T-helper 17 cell (primary cell): ENCODE results near the gene SYNDIG1. TPM values are rescaled to one million over a fixed set of nuclear protein-coding genes. Genes with fewer than 3 reads are reported as not detected.
"Not testable (repeated sequence)": the region's sequence is repeated elsewhere in the genome, so short reads cannot be mapped to it uniquely, and the experiment has no call there.

Experiments used
- ATAC-seq: fragments of 150-1000 bp; cut with Tn5 transposase; 2 replicates; pipeline ENCODE4 v1.10.0; 2021; ENCODE audit warnings: mild to moderate bottlenecking, moderate library complexity
- DNase-seq, 3 donors: peaks; one replicate each; pipeline versions ENCODE4 v3.0.0 to v3.0.0-alpha.2; 2020 to 2021
- H3K9me3 ChIP-seq: one replicate; pipeline ENCODE4 v1.7.0; 2013; ENCODE audit warnings: low read length, mild to moderate bottlenecking; ENCODE audit not compliant: control insufficient read depth, poor library complexity, severe bottlenecking
- H3K27ac Mint-ChIP-seq: one replicate; pipeline ENCODE4 v1.8.0; 2022; ENCODE audit warnings: mild to moderate bottlenecking, moderate library complexity, mixed read lengths
- H3K27me3 Mint-ChIP-seq: one replicate; pipeline ENCODE4 v1.8.0; 2022; ENCODE audit warnings: mixed read lengths
- H3K36me3 Mint-ChIP-seq: one replicate; pipeline ENCODE4 v1.8.0; 2022; ENCODE audit warnings: low read depth, mixed read lengths
- H3K4me1 Mint-ChIP-seq: one replicate; pipeline ENCODE4 v1.8.0; 2022; ENCODE audit warnings: mild to moderate bottlenecking, mixed read lengths
- H3K4me3 Mint-ChIP-seq: one replicate; pipeline ENCODE4 v1.8.0; 2022; ENCODE audit warnings: mild to moderate bottlenecking, moderate library complexity, mixed read lengths
- total RNA-seq, 4 donors: library from RNA in 2 of 4; stranded (reverse) in 2 of 4; gene quantifications; one replicate each; pipeline ENCODE4 v1.2.3 and lab custom pipeline; 2022 to 2026

Gene SYNDIG1
- total RNA-seq, 2 donors from 2014 or later, result not detected

DNA sequence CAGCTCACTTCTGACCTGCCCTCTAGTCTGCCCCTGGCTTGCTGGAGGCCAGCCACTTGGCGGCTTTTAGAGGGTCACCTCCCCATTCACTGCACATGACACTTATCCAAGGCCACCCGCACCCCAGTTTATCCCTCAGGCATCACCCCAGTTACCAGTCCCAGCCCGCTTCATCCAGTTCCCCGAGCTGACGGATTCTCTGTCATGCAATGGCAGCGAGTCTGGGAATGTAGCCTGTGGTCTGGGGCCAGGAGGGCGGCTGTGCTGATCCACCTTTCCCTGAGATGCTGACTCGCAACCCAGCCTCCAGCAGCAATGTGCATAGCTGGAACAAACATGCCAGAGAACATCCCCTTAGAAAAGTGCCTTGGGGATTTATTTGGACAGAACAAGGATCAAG, 25.8 kb downstream of the SYNDIG1 start:
- H3K27ac Mint-ChIP-seq, result no peak overlapping the region
- H3K36me3 Mint-ChIP-seq, result no peaks in the 10 kb centered on the region
- no peak for ATAC-seq
- H3K9me3 ChIP-seq, result no peaks in the 10 kb centered on the region
- peaks cover 7% of the 10 kb centered on the region for H3K27me3 Mint-ChIP-seq
- DNase-seq, result no peak
- H3K4me1 Mint-ChIP-seq, result peaks cover 2% of the 10 kb centered on the region
- H3K4me3 Mint-ChIP-seq, result no peak overlapping the region

DNA sequence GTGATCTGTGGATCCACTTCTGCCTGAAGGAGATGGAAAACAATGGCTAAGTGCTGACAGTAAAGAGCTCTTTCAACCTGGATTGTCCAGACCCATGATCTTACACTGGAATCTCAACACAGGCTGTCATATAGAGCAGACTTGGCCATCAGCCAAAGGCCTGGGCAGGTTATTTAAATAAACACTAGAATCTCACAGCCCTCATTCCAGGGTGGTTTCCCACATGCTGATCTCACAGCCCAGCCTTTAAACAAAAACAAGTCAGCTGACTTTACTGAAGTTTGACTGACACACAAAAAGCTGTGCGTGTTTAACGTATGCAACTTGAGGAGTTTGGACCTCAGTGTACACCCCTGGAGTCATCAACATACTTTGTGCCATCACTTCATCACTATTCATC, 28.4 kb downstream of the SYNDIG1 start:
- no peaks in the 10 kb centered on the region for H3K9me3 ChIP-seq
- Mint-ChIP-seq H3K27ac (no peak overlapping the region), H3K4me3 (no peak overlapping the region), H3K36me3 (no peaks in the 10 kb centered on the region), H3K4me1 (peaks cover 2% of the 10 kb centered on the region), H3K27me3 (peaks cover 12% of the 10 kb centered on the region)
- no peak for ATAC-seq
- no peak for DNase-seq

DNA sequence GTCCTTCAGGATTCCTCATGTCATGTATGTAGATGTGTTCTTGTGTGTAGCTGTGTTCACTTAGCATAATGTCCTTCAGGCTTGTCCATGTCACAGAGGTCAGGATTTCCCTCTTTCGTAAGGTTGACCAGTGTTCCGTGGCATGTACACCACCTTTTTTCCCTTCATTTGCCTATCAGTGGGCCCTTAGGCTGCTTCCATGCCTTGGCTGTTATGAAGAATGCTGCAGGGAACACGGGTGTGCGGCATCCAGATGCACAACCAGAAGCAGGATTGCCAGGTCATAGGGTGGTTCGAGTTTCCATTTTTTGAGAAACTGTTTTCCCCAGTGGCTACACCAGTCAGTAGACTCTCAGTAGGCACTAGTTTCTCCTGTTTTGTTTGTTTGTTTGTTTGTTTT, 29.2 kb downstream of the SYNDIG1 start:
- peaks cover 2% of the 10 kb centered on the region for H3K4me1 Mint-ChIP-seq
- H3K36me3 Mint-ChIP-seq, result no peaks in the 10 kb centered on the region
- DNase-seq (no peak), ATAC-seq (no peak)
- H3K27ac Mint-ChIP-seq, result no peak overlapping the region
- no peaks in the 10 kb centered on the region for H3K9me3 ChIP-seq
- peaks cover 17% of the 10 kb centered on the region for H3K27me3 Mint-ChIP-seq
- H3K4me3 Mint-ChIP-seq, result no peak overlapping the region

DNA sequence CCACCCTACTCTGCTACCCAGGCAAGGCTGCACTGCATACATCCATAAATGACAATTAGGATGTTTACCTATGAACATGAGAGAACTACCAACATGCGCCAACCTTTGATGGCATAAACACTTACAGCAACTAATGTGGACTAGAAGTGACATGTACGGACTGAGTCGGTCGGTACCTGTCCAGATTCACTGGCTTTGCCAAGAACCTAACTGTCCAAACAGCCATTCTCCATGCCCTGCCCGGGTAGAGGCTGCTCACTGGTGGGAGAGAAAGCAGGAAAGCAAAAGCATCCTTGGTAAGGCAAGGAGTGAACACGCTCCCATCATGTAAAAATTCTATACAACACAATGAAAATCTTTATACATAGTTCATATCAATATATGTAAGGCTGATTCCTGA, 30.0 kb downstream of the SYNDIG1 start:
- ATAC-seq, result no peak
- H3K9me3 ChIP-seq, result no peaks in the 10 kb centered on the region
- no peak overlapping the region for H3K4me3 Mint-ChIP-seq
- no peak overlapping the region for H3K27ac Mint-ChIP-seq
- no peaks in the 10 kb centered on the region for H3K4me1 Mint-ChIP-seq
- no peaks in the 10 kb centered on the region for H3K36me3 Mint-ChIP-seq
- peaks cover 15% of the 10 kb centered on the region for H3K27me3 Mint-ChIP-seq
- no peak for DNase-seq

DNA sequence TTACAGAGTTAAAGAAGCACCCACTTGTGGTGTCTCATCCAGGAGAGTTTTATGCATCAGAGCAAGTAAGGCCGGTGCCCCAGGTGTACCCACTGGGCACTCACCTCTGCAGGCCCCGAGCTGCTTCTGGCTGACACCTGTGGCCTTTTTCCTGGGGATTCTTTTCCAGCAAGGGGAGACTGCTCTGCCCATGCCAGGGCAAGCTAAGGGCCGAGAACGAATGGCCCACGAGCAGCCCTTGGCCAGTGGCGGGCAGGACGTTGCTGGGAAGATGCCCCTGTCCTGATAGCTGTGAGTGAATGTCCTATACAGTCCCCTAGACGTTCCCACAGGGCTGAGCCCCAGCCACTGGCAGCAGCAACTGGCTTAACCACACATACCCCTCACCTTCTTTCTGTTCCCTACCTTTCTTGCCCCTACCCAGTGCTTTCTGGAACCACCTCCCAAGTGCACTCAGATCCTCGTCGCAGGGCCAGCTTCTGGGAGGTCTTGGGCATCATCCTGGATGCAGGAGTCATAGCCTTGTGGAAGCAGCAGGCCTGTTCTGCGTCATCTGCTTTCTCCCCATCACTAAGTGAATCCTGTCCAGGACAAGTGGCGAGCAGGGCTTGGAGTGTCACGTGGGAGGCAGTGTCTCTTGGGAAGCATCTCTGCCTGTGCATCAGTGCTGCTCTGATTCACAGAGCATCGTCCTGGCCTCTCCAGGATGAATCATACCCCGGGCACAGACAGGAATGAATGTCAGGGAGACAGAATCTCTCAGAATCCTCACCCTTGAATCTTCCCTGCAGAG, 32.5 kb downstream of the SYNDIG1 start:
- H3K27me3 Mint-ChIP-seq, result peaks cover 30% of the 10 kb centered on the region
- no peaks in the 10 kb centered on the region for H3K9me3 ChIP-seq
- no peak overlapping the region for H3K27ac Mint-ChIP-seq
- ATAC-seq (no peak), DNase-seq (no peak)
- no peaks in the 10 kb centered on the region for H3K4me1 Mint-ChIP-seq
- H3K36me3 Mint-ChIP-seq, result no peaks in the 10 kb centered on the region
- H3K4me3 Mint-ChIP-seq, result no peak overlapping the region

DNA sequence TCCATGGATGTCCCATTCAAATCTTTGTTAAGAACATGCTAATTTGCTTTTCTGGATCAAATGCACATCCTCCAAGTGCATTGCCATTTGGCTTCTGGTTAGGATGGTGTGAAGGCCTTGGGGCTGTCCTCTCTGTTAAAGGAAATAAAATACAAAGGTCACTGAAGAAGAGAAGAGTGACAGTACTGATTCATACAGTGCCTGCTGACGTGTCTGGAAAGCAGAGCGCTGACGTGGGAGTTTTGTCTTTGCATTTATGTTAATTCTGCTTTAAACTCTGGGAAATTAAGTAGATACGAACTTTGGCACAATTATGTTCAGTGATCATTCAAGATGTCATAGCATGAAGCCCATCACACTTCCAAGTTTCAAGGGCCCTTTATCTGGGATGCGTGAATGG, 33.2 kb downstream of the SYNDIG1 start:
- H3K36me3 Mint-ChIP-seq, result no peaks in the 10 kb centered on the region
- no peaks in the 10 kb centered on the region for H3K4me1 Mint-ChIP-seq
- ATAC-seq (no peak), DNase-seq (no peak)
- no peaks in the 10 kb centered on the region for H3K9me3 ChIP-seq
- no peak overlapping the region for H3K27ac Mint-ChIP-seq
- peaks cover 37% of the 10 kb centered on the region for H3K27me3 Mint-ChIP-seq
- no peak overlapping the region for H3K4me3 Mint-ChIP-seq

DNA sequence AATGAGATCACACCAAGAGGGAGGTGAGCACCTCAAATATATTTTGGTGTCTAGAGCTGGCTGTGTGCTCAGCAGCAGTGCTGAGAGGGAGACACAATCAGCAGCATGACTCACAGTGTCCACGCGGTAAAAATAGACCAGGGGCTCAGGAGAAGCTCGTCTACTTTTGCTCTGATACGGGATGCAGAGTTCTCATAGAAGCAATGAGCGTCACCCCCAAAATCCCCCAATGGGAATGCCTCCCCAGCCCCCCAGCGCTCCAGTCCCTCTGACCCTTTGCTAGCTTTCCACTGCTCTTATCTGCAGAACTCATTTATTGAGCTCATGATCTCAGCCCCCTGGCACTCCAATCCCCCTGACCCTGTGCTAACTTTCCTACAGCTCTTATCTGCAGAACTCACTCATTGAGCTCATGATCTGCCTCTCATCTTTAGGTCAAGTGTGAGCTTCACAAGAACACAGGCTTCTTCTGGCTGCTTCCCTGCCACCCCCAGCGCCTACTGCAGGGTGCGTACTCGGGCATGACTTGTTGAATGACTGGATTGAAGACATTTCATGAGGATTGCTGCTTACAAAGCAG, 34.0 kb downstream of the SYNDIG1 start:
- H3K9me3 ChIP-seq, result no peaks in the 10 kb centered on the region
- no peaks in the 10 kb centered on the region for H3K36me3 Mint-ChIP-seq
- peaks cover 45% of the 10 kb centered on the region for H3K27me3 Mint-ChIP-seq
- no peak overlapping the region for H3K27ac Mint-ChIP-seq
- H3K4me3 Mint-ChIP-seq, result no peak overlapping the region
- DNase-seq (no peak), ATAC-seq (no peak)
- no peaks in the 10 kb centered on the region for H3K4me1 Mint-ChIP-seq

DNA sequence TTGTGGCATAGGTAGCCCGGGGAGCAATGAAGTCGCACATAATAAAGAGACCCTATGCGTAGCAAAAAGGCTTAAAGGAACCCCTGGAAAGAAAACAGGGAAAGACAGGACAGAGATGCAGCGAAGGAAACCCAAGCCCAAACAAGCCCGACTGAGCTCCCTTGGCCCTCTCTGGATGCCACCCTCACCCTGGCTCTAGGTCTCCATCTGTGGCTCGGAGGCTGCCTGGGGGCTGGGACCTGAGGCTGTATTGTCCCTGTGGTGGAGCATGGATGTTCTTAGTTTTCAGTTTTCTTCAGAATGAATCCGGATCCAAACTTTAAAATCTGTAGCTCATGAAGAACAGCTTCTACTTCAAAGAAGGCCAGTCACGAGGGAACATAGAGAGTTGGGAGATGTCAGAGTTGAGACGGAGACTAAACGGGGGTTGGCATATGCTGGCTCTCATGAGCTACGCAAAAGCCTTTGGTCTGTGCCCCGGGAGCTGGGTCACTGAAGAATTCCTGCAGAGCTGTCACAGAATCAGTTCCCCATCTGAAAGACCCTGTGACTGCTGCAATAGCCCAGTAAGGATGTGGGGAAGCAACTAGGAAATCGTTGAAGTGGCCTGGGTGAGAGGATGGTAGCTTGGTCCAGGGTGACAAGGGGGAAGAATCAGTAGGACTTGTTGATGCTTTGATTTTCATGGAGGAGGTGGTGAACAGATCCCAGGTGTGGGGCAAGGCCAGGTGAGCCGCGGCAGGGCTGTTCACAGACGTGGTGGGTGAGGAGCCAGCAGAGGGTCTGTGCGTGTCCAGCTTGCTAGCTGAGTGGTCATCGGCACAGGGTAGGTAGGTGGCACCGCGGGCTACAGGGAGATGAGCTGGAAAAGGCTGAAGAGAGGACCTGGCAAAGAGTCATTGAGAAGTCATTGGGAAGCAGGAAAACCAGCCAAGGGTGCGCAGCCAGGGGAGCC, 35.2 kb downstream of the SYNDIG1 start:
- no peak overlapping the region for H3K27ac Mint-ChIP-seq
- DNase-seq (no peak), ATAC-seq (no peak)
- H3K4me3 Mint-ChIP-seq, result no peak overlapping the region
- H3K27me3 Mint-ChIP-seq, result peaks cover 51% of the 10 kb centered on the region
- H3K9me3 ChIP-seq, result no peaks in the 10 kb centered on the region
- H3K4me1 Mint-ChIP-seq, result no peaks in the 10 kb centered on the region
- H3K36me3 Mint-ChIP-seq, result no peaks in the 10 kb centered on the region

DNA sequence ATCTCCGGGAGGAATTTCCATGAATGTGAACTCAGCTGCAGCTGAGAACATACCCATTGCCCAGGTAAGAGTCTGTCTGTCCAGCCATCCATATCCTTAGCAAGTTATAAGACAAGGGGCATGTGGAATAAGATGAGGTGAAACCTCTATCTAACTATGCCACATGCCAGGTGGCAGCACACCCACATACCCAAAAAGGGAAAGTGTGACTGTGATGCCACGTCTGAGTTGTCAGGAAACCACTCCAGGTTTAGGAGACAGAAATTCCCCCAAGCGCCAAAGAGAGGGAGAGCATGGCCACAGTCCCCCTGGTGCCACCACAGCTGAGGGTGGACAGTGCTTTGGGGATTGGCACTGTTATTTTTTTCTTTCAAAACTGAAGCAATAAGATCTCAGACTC, 36.7 kb downstream of the SYNDIG1 start:
- no peak overlapping the region for H3K4me3 Mint-ChIP-seq
- H3K9me3 ChIP-seq, result no peaks in the 10 kb centered on the region

DNA sequence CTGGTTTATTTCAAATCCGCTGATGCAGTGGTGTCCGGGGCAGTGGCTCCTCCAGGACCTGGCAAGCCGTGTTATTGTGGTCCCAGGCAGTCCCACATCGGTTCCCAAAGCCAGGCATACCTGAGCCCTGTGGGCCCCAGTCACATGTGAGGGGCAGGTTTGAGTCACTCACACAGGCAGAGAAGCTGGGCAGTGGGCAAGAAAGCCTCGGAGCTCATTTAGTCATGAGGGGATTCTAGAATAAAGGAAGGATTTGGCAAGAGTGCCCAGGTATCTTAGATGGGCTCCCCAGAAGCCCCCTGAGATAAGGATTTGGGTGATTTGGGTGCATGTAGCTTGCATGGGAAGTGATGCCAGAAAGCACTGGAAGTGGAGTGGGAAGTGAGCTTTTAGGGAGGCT, 37.3 kb downstream of the SYNDIG1 start:
- Mint-ChIP-seq H3K27me3 (peaks cover 66% of the 10 kb centered on the region), H3K27ac (no peak overlapping the region), H3K36me3 (no peaks in the 10 kb centered on the region), H3K4me1 (no peaks in the 10 kb centered on the region), H3K4me3 (no peak overlapping the region)
- DNase-seq (no peak), ATAC-seq (no peak)
- H3K9me3 ChIP-seq, result no peaks in the 10 kb centered on the region

More for the DNA sequence above, 36.7 kb downstream of the SYNDIG1 start:
- Mint-ChIP-seq H3K4me1 (no peaks in the 10 kb centered on the region), H3K27ac (no peak overlapping the region), H3K36me3 (no peaks in the 10 kb centered on the region), H3K27me3 (peaks cover 61% of the 10 kb centered on the region)
- DNase-seq, result no peak
- no peak for ATAC-seq

DNA sequence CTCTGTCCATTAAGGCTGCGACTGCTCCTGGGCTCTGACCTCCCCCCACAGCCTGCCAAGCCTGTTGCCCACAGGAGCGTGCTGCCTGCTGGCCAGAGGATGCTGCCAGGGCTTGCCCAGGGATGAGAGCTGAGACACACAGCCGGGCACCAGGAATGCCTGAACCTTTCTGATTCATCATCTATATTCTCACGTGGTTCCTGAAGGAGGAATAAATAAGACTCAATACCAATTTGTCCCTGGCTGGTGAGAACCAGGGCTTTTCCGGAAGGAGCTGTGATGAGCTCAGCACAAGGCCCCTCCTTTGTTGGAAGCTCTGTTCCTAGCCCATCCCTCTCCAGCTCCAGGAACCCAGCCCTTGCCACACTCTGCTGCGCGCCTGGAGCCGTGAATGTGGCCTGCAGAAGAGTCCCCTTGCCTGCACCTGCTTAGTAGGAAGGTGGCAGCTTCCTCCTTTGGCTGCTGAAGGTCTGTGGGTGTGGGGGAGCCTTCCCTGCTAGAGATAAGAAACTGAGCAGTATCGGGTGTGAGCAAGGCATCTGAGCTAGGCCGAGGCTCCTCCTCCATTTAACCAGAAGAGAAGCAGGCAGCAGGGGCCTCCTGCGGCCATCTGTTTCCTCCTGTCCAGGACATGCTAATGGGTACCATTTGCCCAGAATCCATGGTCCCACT, 37.9 kb downstream of the SYNDIG1 start:
- Mint-ChIP-seq H3K27ac (no peak overlapping the region), H3K4me1 (no peaks in the 10 kb centered on the region), H3K36me3 (no peaks in the 10 kb centered on the region), H3K4me3 (no peak overlapping the region), H3K27me3 (peaks cover 72% of the 10 kb centered on the region)
- ATAC-seq (no peak), DNase-seq (no peak)
- no peaks in the 10 kb centered on the region for H3K9me3 ChIP-seq

DNA sequence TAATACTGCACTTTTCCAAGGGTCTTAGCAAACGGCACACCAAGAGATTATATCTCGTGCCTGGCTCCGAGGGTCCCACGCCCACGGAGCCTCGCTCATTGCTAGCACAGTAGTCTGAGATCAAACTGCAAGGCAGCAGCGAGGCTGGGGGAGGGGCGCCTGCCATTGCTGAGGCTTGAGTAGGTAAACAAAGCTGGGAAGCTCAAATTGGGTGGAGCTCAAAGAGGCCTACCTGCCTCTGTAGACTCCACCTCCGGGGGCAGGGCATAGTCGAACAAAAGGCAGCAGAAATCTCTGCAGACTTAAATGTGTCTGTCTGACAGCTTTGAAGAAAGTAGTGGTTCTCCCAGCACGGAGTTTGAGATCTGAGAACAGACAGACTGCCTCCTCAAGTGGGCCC, 43.0 kb downstream of the SYNDIG1 start:
- not testable (repeated sequence) for H3K4me1 Mint-ChIP-seq, DNase-seq, H3K36me3 Mint-ChIP-seq, H3K27ac Mint-ChIP-seq, H3K9me3 ChIP-seq, ATAC-seq, H3K4me3 Mint-ChIP-seq
- peaks cover 38% of the 10 kb centered on the region for H3K27me3 Mint-ChIP-seq

DNA sequence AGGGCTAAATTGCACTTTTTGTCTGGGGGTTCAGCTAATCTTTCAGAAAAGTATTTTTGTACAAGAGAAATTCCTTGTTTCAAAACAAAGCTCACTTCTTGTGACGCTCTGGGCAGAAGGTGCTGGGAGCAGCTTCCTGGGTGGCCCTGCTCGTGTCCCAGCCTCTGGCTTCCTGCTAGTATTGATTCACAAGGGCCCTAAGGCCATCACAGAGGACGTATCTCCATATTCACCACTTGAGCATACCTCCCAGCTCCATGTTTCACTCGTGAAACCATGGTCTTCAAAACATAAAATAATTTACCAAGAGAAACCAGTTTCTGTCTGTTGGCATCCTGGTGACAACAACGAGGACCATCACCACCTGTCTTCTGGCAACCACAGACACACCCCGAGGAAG, 49.1 kb downstream of the SYNDIG1 start:
- DNase-seq (no peak), ATAC-seq (no peak)
- Mint-ChIP-seq H3K27ac (no peak overlapping the region), H3K36me3 (no peaks in the 10 kb centered on the region), H3K27me3 (no peaks in the 10 kb centered on the region), H3K4me1 (no peaks in the 10 kb centered on the region), H3K4me3 (no peak overlapping the region)
- no peaks in the 10 kb centered on the region for H3K9me3 ChIP-seq
